Measurements from ENCODE around the gene KLK8.
A peak's percentile ranks its signal among the peaks of the same experiment; 100 is the strongest.

The KLK8 gene

GRCh38 chr19:51016798-51017683 is 15.6 kb upstream of the KLK8 start:
- Histone ChIP-seq H3K27ac (no peak overlapping the region), H3K4me3 (ENCODE audit: low read depth, low read length) (no peak overlapping the region), H3K36me3 (no peaks in the 10 kb centered on the region), H3K9me3 (ENCODE audit: severe bottlenecking) (no peaks in the 10 kb centered on the region), H3K27me3 (ENCODE audit: insufficient read depth, low read depth, severe bottlenecking) (peaks cover 96% of the 10 kb centered on the region)
- peak; percentile 61 for DNase-seq
- TF ChIP-seq CTCF (IDR thresholded peaks at IDR 0.05; ENCODE audit: low read depth, low read length), result peak; percentile 82

GRCh38 chr19:51015691-51016267 is 14.4 kb upstream of the KLK8 start:
- no peak overlapping the region for H3K27ac ChIP-seq
- no peaks in the 10 kb centered on the region for H3K9me3 ChIP-seq (ENCODE audit: severe bottlenecking)
- no peak for TF ChIP-seq CTCF (IDR thresholded peaks at IDR 0.05; ENCODE audit: low read depth, low read length)
- no peak overlapping the region for H3K4me3 ChIP-seq (ENCODE audit: low read depth, low read length)
- DNase-seq, result no peak
- H3K36me3 ChIP-seq, result no peaks in the 10 kb centered on the region
- peaks cover 95% of the 10 kb centered on the region for H3K27me3 ChIP-seq (ENCODE audit: insufficient read depth, low read depth, severe bottlenecking)

GRCh38 chr19:51014242-51014641 is 12.8 kb upstream of the KLK8 start:
- no peaks in the 10 kb centered on the region for H3K9me3 ChIP-seq (ENCODE audit: severe bottlenecking)
- H3K36me3 ChIP-seq, result no peaks in the 10 kb centered on the region
- peaks cover 97% of the 10 kb centered on the region for H3K27me3 ChIP-seq (ENCODE audit: insufficient read depth, low read depth, severe bottlenecking)
- H3K27ac ChIP-seq, result no peak overlapping the region
- no peak for TF ChIP-seq CTCF (IDR thresholded peaks at IDR 0.05; ENCODE audit: low read depth, low read length)
- H3K4me3 ChIP-seq (ENCODE audit: low read depth, low read length), result no peak overlapping the region
- DNase-seq, result no peak

GRCh38 chr19:51012661-51013190 is 11.3 kb upstream of the KLK8 start:
- Histone ChIP-seq H3K27me3 (ENCODE audit: insufficient read depth, low read depth, severe bottlenecking) (peaks cover 94% of the 10 kb centered on the region), H3K4me3 (ENCODE audit: low read depth, low read length) (no peak overlapping the region), H3K36me3 (no peaks in the 10 kb centered on the region), H3K27ac (no peak overlapping the region), H3K9me3 (ENCODE audit: severe bottlenecking) (no peaks in the 10 kb centered on the region)
- TF ChIP-seq CTCF (IDR thresholded peaks at IDR 0.05; ENCODE audit: low read depth, low read length), result no peak
- no peak for DNase-seq

GRCh38 chr19:51010066-51010795 is 8.8 kb upstream of the KLK8 start:
- Histone ChIP-seq H3K27me3 (ENCODE audit: insufficient read depth, low read depth, severe bottlenecking) (peaks cover 94% of the 10 kb centered on the region), H3K27ac (no peak overlapping the region), H3K9me3 (ENCODE audit: severe bottlenecking) (no peaks in the 10 kb centered on the region), H3K36me3 (no peaks in the 10 kb centered on the region), H3K4me3 (ENCODE audit: low read depth, low read length) (no peak overlapping the region)
- no peak for DNase-seq
- no peak for TF ChIP-seq CTCF (IDR thresholded peaks at IDR 0.05; ENCODE audit: low read depth, low read length)
